Stimulated activated CD8-positive, alpha-beta memory T cell treated with anti-CD3 and anti-CD28 coated beads, Interleukin-15, amount 100 ng/mL, for 1 hour (primary cell): Measurements from ENCODE around the gene TMCO6.

Experiments used
- DNase-seq: peaks from one replicate; pipeline ENCODE4 v3.0.0-alpha.2; 2020; ENCODE audit warnings: low read depth

TMCO6 gene

DNA sequence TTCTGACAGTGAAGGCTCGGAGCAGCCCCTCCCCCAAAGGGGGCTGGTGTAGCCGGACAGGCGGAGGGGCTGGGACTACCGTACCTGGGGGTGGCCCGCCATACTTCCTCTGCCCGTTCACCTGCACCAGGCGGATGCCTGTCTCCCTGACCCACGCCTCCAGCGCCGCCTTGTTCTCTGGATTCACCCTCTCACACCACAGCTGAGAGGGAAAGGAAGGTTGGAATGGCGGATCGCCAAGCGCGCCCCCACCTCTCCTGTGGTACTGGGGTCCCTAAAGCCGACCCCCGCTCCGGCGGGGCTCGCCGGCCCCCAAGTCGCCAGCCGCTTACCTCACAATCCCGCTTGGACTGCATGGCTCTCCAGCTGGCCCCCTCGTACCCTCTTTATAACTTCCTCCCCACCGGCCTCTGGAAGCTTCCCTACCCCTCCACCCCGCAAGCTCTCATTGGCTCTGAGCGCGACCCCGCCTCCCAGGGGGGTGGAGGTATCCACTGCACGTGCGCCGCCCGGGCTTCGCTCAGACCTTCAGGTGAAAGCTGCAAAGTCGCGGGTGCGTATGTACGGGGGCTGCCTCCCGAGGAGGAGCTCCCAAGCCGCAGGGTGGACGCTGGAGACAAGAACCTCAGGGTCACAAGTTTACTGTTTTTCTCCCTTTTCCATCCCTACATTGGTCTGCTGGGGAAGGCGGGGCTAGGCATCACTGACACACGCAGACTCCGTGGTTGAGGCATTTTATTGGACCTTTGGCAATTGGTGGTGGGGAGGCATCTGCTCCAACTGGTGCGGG, 34.1 kb downstream of the TMCO6 start, which contains the start of gene DND1:
Gene DND1 (minus strand): TSS at position 390 of the 790 bp plus-strand sequence. CDS start 34 bp downstream, at position 356.
- DNase-seq, result no peak

GRCh38 chr5:140674211-140674610, 35.0 kb downstream of the TMCO6 start:
- no peak for DNase-seq

GRCh38 chr5:140674629-140675028, 35.4 kb downstream of the TMCO6 start:
- DNase-seq, result no peak

GRCh38 chr5:140677947-140678346, 38.7 kb downstream of the TMCO6 start:
- DNase-seq, result no peak

GRCh38 chr5:140678993-140679392, 39.7 kb downstream of the TMCO6 start:
- DNase-seq, result no peak

DNA sequence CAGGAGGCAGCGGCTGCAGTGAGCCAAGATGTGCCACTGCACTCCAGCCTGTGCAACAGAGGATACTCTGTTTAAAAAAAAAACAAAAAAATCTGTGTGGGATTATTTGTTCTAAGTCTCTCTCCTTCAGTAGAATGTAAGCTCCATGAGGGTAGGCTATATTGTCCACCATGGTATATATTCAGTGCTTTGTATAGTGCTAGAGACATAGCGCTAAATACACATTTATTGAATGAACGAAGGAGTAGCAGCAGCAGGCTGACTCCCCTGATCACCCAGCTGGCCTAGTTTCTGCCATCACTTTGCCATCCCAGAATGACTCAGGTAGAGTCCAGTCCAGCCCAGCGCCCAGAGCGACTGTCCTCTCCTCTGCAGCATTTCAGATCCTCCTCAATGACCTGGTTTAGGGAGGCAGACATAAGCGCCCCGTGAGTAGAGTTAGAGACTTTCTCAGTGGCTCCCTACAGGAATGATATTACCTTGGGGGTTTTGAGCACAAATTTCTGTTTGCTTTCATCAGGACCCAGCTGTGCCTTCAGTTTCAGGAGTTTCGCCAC, 51.2 kb downstream of the TMCO6 start:
- DNase-seq, result no peak

- peak; percentile 68 for DNase-seq
These were observed 52.0 kb downstream of the TMCO6 start, which contains the start of the genes HARS1 and HARS2 for GRCh38 chr5:140690941-140691924. TSS of gene HARS1 (minus strand) at chr5:140691370. CDS start at chr5:140691304, 66 bp downstream. TSS of gene HARS2 (plus strand) at chr5:140691455. CDS start at chr5:140691649, 194 bp downstream.

DNA sequence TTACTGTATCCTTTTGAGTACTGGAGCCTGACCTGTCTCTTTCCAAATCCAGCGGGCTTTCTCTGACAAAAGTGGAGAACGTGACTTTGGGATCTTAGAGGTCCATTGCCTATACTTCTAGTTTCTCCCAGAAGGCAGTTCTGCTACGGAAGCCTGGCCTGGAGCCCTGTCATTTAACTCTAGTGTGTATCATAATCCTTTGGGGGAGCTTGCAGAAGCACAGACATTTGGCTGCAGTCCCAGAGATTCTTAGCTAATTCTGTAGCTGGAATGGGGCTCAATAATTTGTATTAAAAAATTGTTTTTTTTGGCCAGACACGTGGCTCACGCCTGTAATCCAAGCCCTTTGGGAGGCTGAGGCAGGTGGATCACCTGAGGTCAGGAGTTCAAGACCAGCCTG, 55.0 kb downstream of the TMCO6 start:
- no peak for DNase-seq
